ENCODE measurements around the gene CAMK2A. TPM values are rescaled to one million over a fixed set of nuclear protein-coding genes. Genes with fewer than 3 reads are reported as not detected.

The CAMK2A gene
- polyA plus RNA-seq, 1 experiment, result 0.11 TPM

DNA sequence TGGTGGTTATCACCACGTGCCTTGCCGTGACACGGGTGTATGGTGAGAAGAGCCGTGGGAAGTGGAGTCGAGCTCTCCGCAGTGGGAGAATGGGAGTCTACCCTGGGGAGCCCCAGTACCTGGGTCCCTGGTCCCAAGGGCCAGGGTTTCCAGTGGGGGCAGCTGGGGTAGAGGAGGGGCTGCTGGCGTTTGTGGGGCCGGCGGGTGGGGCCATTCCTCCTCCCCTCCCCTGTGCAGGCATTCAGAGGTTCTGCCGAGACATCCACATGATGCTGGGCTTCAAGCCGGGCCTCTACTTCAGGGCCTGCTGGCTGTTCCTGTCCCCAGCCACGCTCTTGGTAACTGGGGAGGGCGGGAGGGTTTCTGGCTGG, 85.0 kb downstream of the CAMK2A start:
- Histone ChIP-seq H3K27me3 (ENCODE audit: control insufficient read depth, insufficient read depth, low read length) (peaks cover 3% of the 10 kb centered on the region; the same call in 1 of the 2 replicates), H3K4me3 (ENCODE audit: low read depth, low read length) (no peak overlapping the region), H3K36me3 (ENCODE audit: control insufficient read depth, insufficient read depth, low read length) (no peaks in the 10 kb centered on the region)
- ChIA-PET POLR2A (no interaction called here), CTCF (interaction anchor here (0.7 to 1.2 kb wide), 3 partner anchors 13 to 29 kb away, joined by 3 to 4 read pairs (median 4); no protein-coding TSS in a partner anchor)
- no peak for DNase-seq (ENCODE audit: low read depth)
- TF ChIP-seq CTCF (IDR thresholded peaks at IDR 0.05; ENCODE audit: insufficient read depth, low read depth, low read length), result no peak

DNA sequence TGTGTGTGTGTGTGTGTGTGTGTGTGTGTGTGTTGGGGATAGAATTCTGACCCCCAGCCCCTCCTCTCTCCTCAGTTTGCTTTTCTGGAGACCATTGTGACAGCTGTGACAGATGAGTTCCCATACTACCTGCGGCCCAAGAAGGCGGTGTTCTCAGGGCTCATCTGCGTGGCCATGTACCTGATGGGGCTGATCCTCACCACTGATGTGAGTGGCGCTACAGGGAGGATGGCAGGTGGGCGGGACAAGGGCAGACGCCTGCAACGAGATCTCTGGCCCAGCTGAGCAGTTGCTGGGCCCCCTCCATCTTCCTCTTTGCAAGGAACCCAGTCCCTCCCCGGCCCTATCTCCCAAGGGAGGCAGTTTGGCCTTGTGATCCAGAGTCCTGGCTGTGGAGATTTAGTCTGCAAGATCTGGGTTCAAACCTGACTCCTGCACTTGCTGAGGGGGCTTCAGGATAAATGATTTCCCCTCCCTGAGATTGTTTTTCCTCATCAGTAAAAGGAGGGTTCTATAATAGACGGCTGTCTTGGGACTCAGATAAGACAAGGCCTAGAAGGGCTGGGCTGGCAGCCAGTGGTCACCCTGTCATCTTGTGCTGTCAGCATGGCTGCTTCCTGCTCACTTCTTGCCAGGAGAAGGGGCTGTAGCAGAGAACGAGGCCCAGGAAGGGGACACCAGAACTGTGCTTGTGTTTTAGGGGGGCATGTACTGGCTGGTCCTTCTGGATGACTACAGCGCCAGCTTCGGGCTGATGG, 85.6 kb downstream of the CAMK2A start:
- Histone ChIP-seq H3K36me3 (ENCODE audit: control insufficient read depth, insufficient read depth, low read length) (no peaks in the 10 kb centered on the region), H3K27me3 (ENCODE audit: control insufficient read depth, insufficient read depth, low read length) (peaks cover 4% of the 10 kb centered on the region; the same call in 1 of the 2 replicates), H3K4me3 (ENCODE audit: low read depth, low read length) (no peak overlapping the region)
- no peak for DNase-seq (ENCODE audit: low read depth)
- ChIA-PET CTCF (interaction anchor here (0.7 to 1.2 kb wide), 3 partner anchors 12 to 29 kb away, joined by 3 to 4 read pairs (median 4); no protein-coding TSS in a partner anchor), POLR2A (no interaction called here)
- TF ChIP-seq CTCF (IDR thresholded peaks at IDR 0.05; ENCODE audit: insufficient read depth, low read depth, low read length), result no peak

- Histone ChIP-seq H3K36me3 (ENCODE audit: control insufficient read depth, insufficient read depth, low read length) (no peaks in the 10 kb centered on the region), H3K4me3 (ENCODE audit: low read depth, low read length) (no peak overlapping the region), H3K27me3 (ENCODE audit: control insufficient read depth, insufficient read depth, low read length) (peaks cover 7% of the 10 kb centered on the region; the same call in 1 of the 2 replicates)
- CTCF ChIA-PET, result interaction anchor here (1.5 kb wide), 1 partner anchor 27 kb away, joined by 3 read pairs; no protein-coding TSS in a partner anchor
- TF ChIP-seq CTCF (IDR thresholded peaks at IDR 0.05; ENCODE audit: insufficient read depth, low read depth, low read length), result no peak
- POLR2A ChIA-PET, result no interaction called here
- DNase-seq (ENCODE audit: low read depth), result no peak
Measured at GRCh38 chr5:150202501-150202900, 87.1 kb downstream of the CAMK2A start.

DNA sequence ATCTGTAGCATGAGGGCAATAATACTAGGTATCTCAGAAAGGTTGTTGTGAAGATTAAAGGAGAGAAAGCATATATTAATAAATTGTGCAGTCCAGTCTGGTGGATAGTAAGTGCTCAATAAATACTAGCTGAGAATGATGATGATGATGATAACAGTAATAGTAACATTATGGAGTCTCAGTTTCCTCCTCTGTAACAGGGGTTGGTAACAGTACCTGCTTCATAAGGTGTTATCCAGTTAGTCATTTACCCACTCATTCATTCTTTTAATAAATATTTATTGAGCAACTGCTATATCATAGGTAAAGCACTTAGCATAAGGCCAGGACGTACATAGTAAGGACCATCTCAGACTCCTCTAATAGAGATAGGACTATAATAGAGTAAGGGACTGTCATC, 92.1 kb downstream of the CAMK2A start:
- CTCF ChIA-PET, result interaction anchor here (0.6 to 1.3 kb wide), 3 partner anchors 20 to 928 kb away, joined by 3 to 5 read pairs (median 3); no protein-coding TSS in a partner anchor
- H3K4me3 ChIP-seq (ENCODE audit: low read depth, low read length), result no peak overlapping the region
- POLR2A ChIA-PET, result no interaction called here
- no peak for DNase-seq (ENCODE audit: low read depth)
- no peaks in the 10 kb centered on the region for H3K36me3 ChIP-seq (ENCODE audit: control insufficient read depth, insufficient read depth, low read length)
- peaks cover 10% of the 10 kb centered on the region for H3K27me3 ChIP-seq (ENCODE audit: control insufficient read depth, insufficient read depth, low read length)
- TF ChIP-seq CTCF (IDR thresholded peaks at IDR 0.05; ENCODE audit: insufficient read depth, low read depth, low read length), result no peak

DNA sequence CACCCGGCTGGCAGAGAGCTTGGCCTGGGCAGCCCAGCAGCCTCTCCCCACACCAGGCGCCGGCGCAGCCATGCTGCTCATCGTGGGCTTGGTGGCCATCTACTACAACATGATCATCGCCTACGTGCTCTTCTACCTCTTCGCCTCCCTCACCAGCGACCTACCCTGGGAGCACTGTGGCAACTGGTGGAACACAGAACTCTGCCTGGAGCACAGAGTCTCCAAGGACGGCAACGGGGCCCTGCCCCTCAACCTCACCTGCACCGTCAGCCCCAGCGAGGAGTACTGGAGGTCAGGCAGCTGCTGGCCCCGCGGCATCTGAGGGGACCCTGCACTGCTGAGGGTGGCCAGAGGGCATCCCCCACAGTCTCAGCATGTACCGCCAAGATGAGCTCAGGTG, 92.6 kb downstream of the CAMK2A start:
- no peak for DNase-seq (ENCODE audit: low read depth)
- peaks cover 13% of the 10 kb centered on the region for H3K27me3 ChIP-seq (ENCODE audit: control insufficient read depth, insufficient read depth, low read length)
- ChIA-PET POLR2A (no interaction called here), CTCF (interaction anchor here (0.6 to 1.3 kb wide), 3 partner anchors 19 to 928 kb away, joined by 3 to 5 read pairs (median 3); no protein-coding TSS in a partner anchor)
- H3K36me3 ChIP-seq (ENCODE audit: control insufficient read depth, insufficient read depth, low read length), result no peaks in the 10 kb centered on the region
- no peak for TF ChIP-seq CTCF (IDR thresholded peaks at IDR 0.05; ENCODE audit: insufficient read depth, low read depth, low read length)
- no peak overlapping the region for H3K4me3 ChIP-seq (ENCODE audit: low read depth, low read length)

Data from BJ (cell line).